ENCODE results near the gene TSG101.

TSG101 gene

GRCh38 chr11:18459634-18460033 is 67.1 kb downstream of the TSG101 start (continued):
- TF ChIP-seq, protein P1, sequence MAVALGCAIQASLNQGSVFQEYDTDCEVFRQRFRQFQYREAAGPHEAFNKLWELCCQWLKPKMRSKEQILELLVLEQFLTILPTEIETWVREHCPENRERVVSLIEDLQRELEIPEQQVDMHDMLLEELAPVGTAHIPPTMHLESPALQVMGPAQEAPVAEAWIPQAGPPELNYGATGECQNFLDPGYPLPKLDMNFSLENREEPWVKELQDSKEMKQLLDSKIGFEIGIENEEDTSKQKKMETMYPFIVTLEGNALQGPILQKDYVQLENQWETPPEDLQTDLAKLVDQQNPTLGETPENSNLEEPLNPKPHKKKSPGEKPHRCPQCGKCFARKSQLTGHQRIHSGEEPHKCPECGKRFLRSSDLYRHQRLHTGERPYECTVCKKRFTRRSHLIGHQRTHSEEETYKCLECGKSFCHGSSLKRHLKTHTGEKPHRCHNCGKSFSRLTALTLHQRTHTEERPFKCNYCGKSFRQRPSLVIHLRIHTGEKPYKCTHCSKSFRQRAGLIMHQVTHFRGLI (tag by site-specific recombination; IDR thresholded peaks at IDR 0.05): no peak
- TF ChIP-seq ZNF169 (tag by site-specific recombination; IDR thresholded peaks at IDR 0.05) (no peak), SCRT1 (tag by site-specific recombination; IDR thresholded peaks at IDR 0.05; ENCODE audit: borderline replicate concordance) (no peak), ZNF830 (tag by site-specific recombination; IDR thresholded peaks at IDR 0.05; ENCODE audit: low read depth) (no peak), ZNF112 (tag by site-specific recombination; IDR thresholded peaks at IDR 0.05) (no peak), OVOL3 (tag by site-specific recombination; IDR thresholded peaks at IDR 0.05) (no peak), ZNF37A (tag by site-specific recombination; IDR thresholded peaks at IDR 0.05) (no peak), ZNF837 (tag by site-specific recombination; IDR thresholded peaks at IDR 0.05) (no peak), YY1 (tag by site-specific recombination; IDR thresholded peaks at IDR 0.05) (no peak), ZBTB17 (tag by site-specific recombination; IDR thresholded peaks at IDR 0.05) (no peak), ZNF174 (tag by site-specific recombination; IDR thresholded peaks at IDR 0.05) (no peak), ZNF600 (tag by site-specific recombination; IDR thresholded peaks at IDR 0.05) (no peak)
- TF ChIP-seq, protein P2, sequence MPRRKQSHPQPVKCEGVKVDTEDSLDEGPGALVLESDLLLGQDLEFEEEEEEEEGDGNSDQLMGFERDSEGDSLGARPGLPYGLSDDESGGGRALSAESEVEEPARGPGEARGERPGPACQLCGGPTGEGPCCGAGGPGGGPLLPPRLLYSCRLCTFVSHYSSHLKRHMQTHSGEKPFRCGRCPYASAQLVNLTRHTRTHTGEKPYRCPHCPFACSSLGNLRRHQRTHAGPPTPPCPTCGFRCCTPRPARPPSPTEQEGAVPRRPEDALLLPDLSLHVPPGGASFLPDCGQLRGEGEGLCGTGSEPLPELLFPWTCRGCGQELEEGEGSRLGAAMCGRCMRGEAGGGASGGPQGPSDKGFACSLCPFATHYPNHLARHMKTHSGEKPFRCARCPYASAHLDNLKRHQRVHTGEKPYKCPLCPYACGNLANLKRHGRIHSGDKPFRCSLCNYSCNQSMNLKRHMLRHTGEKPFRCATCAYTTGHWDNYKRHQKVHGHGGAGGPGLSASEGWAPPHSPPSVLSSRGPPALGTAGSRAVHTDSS (tag by site-specific recombination; IDR thresholded peaks at IDR 0.05): no peak

DNA sequence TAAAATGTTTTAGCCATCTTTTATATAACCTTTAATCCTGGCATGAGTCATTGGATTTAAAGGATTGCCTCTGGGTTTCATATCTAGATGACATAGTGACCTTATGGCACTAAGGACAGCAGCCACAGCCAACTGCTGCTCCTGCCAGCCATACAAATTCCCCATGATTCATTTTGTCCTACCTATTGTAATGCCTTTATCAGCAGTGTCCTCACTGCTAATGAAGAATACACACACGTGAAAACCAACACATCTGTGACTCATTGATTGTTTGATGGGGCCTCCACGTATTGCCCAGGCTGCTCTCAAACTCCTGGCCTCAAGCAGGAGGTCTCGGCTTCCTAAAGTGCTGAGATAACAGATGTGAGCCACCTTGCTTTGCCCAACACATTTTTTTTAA is 69.3 kb downstream of the TSG101 start:
- H3K27ac ChIP-seq (ENCODE audit: extremely low read depth, low read depth, low read length): no peak overlapping the region
- TF ChIP-seq ZNF112 (tag by site-specific recombination; IDR thresholded peaks at IDR 0.05) (no peak), ZNF776 (tag by site-specific recombination; IDR thresholded peaks at IDR 0.05; ENCODE audit: borderline replicate concordance) (no peak), ZNF792 (tag by site-specific recombination; IDR thresholded peaks at IDR 0.05) (no peak)
- CTCF ChIA-PET: no interaction called here
- no peaks in the 10 kb centered on the region for H3K9me3 ChIP-seq (ENCODE audit: control insufficient read depth, insufficient read depth, low read depth, low read length)
- H3K4me1 ChIP-seq (ENCODE audit: control insufficient read depth, insufficient read depth, low read length): no peaks in the 10 kb centered on the region
- POLR2A ChIA-PET: no interaction called here
- no peak overlapping the region for H3K4me3 ChIP-seq (ENCODE audit: low read depth, low read length)
- H3K36me3 ChIP-seq (ENCODE audit: control insufficient read depth in 2 of 2, insufficient read depth in 1 of 2, low read length in 2 of 2): no peaks in the 10 kb centered on the region

GRCh38 chr11:18455686-18456372 is 70.9 kb downstream of the TSG101 start, which contains the start of gene LDHAL6A:
LDHAL6A (plus strand) TSS chr11:18455856; CDS start chr11:18456681, 825 bp downstream.
- TF ChIP-seq ZNF324 (tag by site-specific recombination; IDR thresholded peaks at IDR 0.05) (no peak), ZNF223 (tag by site-specific recombination; IDR thresholded peaks at IDR 0.05) (no peak), ZEB2 (tag by site-specific recombination; IDR thresholded peaks at IDR 0.05) (no peak)
- CTCF ChIA-PET: interaction anchor here (0.6 kb wide), 1 partner anchor 11 kb away, joined by 5 read pairs; no protein-coding TSS in a partner anchor
- POLR2A ChIA-PET: no interaction called here

DNA sequence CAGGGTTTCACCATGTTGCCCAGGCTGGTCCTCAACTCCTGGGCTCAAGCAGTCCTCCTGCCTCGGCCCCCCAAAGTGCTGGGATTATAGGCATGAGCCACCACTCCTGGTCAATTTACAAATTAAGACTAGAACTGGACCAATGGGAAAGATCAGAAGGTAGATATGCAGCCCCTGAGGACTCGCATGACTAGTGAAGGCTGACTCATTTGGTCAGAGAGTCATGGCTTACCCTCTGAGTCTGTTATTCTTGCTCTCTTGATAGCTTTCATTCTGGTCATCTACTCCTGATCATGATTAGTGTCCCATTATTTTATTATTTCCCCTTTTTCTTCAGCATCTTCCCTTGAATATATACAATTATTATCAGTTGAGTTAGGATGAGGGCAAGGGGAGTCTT is 73.8 kb downstream of the TSG101 start:
- CTCF ChIA-PET: interaction anchor here (0.6 to 0.9 kb wide), 2 partner anchors 275 to 599 kb away, joined by 3 to 5 read pairs; no protein-coding TSS in a partner anchor
- no peak overlapping the region for H3K27ac ChIP-seq (ENCODE audit: extremely low read depth, low read depth, low read length)
- H3K4me1 ChIP-seq (ENCODE audit: control insufficient read depth, insufficient read depth, low read length): no peaks in the 10 kb centered on the region
- no peaks in the 10 kb centered on the region for H3K36me3 ChIP-seq (ENCODE audit: control insufficient read depth in 2 of 2, insufficient read depth in 1 of 2, low read length in 2 of 2)
- no peaks in the 10 kb centered on the region for H3K9me3 ChIP-seq (ENCODE audit: control insufficient read depth, insufficient read depth, low read depth, low read length)
- H3K4me3 ChIP-seq (ENCODE audit: low read depth, low read length): no peak overlapping the region
- POLR2A ChIA-PET: interaction anchor here (0.6 to 1.0 kb wide), 2 partner anchors 42 to 57 kb away, joined by 3 to 4 read pairs; no protein-coding TSS in a partner anchor
- TF ChIP-seq ZNF510 (tag by site-specific recombination; IDR thresholded peaks at IDR 0.05; ENCODE audit: insufficient replicate concordance) (no peak), ZSCAN4 (tag by site-specific recombination; IDR thresholded peaks at IDR 0.05) (no peak), ZNF211 (tag by site-specific recombination; IDR thresholded peaks at IDR 0.05; ENCODE audit: low read depth) (no peak), ZBTB1 (tag by site-specific recombination; IDR thresholded peaks at IDR 0.05) (no peak), KLF1 (tag by site-specific recombination; IDR thresholded peaks at IDR 0.05) (no peak), ZNF214 (tag by site-specific recombination; IDR thresholded peaks at IDR 0.05; ENCODE audit: borderline replicate concordance) (no peak), ZNF529 (tag by site-specific recombination; IDR thresholded peaks at IDR 0.05; ENCODE audit: insufficient replicate concordance) (no peak)
- TF ChIP-seq, protein P3, sequence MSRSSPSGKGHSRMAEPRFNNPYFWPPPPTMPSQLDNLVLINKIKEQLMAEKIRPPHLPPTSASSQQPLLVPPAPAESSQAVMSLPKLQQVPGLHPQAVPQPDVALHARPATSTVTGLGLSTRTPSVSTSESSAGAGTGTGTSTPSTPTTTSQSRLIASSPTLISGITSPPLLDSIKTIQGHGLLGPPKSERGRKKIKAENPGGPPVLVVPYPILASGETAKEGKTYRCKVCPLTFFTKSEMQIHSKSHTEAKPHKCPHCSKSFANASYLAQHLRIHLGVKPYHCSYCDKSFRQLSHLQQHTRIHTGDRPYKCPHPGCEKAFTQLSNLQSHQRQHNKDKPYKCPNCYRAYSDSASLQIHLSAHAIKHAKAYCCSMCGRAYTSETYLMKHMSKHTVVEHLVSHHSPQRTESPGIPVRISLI (tag by site-specific recombination; IDR thresholded peaks at IDR 0.05): no peak

More at GRCh38 chr11:18455686-18456372, 70.9 kb downstream of the TSG101 start, which contains the start of gene LDHAL6A:
- no peaks in the 10 kb centered on the region for H3K36me3 ChIP-seq (ENCODE audit: control insufficient read depth in 2 of 2, insufficient read depth in 1 of 2, low read length in 2 of 2)
- no peak within 1 kb of the TSS for H3K27ac ChIP-seq (ENCODE audit: extremely low read depth, low read depth, low read length)
- no peaks in the 10 kb centered on the region for H3K4me1 ChIP-seq (ENCODE audit: control insufficient read depth, insufficient read depth, low read length)
- H3K9me3 ChIP-seq (ENCODE audit: control insufficient read depth, insufficient read depth, low read depth, low read length): no peaks in the 10 kb centered on the region
- H3K4me3 ChIP-seq (ENCODE audit: low read depth, low read length): no peak within 1 kb of the TSS
